HG03097 (cell line): ENCODE measurements around the gene METTL21C.

ENCODE experiments used
- ATAC-seq: cut with Tn5 transposase; IDR thresholded peaks from one replicate; pipeline ENCODE4 v1.9.1; 2021; ENCODE audit not compliant: unreplicated experiment, low FRiP score

Gene METTL21C

DNA sequence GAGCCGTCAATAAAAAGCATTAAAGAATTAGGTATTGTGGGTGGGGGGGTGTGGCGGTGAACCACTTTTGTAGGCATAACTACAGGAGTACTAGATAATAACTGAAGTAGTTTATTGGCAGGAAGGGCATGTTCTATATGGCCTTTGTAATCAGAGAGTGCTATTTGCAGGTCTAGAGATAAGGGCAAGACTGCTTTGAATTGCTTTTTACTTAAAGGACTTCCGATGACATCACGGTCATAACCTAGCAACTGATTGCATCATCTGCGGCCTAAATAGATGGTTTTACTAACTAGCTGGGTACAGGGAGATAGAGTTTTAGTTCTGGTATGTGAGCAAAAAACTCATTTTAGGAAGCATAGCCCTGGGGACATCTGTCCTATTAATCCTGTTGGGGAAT is 24.7 kb downstream of the METTL21C start:
- no peak for ATAC-seq

- ATAC-seq = no peak
These were observed 26.9 kb downstream of the METTL21C start for GRCh38 chr13:102667911-102668310.

DNA sequence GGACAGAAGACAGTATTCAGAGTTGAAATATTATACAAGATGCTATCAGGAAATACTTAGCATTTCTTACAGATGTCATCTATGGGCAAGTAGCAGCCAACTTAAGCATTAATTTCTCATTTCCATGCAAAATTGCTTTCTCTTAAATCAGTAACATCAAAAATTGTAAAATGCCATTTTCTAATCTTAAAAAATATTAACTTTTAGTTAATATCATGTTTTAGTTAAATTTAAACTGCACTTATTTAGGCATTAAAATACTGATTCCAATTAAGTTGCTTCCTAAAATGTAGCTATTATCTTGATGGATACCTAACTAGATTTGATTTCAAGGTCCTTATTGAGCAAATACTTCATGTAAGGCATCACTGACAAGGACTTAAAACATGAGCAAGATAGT is 27.8 kb downstream of the METTL21C start:
- ATAC-seq = no peak

GRCh38 chr13:102659168-102659713 is 35.6 kb downstream of the METTL21C start:
- ATAC-seq = no peak

GRCh38 chr13:102658660-102659059 is 36.2 kb downstream of the METTL21C start:
- ATAC-seq = no peak

- ATAC-seq = no peak
These were observed 37.2 kb downstream of the METTL21C start for GRCh38 chr13:102657630-102658029.

- no peak for ATAC-seq
These were observed 40.1 kb downstream of the METTL21C start for GRCh38 chr13:102654756-102655155.

- no peak for ATAC-seq
These were observed 43.0 kb downstream of the METTL21C start for GRCh38 chr13:102651892-102652291.

DNA sequence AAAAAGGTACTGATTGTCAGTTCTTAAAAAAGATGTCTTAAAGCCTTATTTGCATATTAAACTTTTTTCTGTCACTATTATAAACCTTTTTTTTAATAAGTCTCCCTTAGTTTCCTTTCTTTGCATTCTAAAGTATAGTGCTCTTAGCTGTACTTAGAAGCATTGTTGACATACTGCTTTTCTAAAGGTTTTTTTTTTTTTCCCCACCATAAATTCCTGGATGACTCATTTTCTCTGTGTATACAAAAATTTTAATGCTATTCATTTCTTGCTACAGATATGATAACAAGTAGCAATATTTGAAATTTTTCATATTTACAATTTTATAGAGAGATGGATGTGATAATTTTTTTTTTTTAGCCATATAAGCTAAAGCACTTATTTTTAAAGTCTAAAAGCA is 43.5 kb downstream of the METTL21C start:
- no peak for ATAC-seq

DNA sequence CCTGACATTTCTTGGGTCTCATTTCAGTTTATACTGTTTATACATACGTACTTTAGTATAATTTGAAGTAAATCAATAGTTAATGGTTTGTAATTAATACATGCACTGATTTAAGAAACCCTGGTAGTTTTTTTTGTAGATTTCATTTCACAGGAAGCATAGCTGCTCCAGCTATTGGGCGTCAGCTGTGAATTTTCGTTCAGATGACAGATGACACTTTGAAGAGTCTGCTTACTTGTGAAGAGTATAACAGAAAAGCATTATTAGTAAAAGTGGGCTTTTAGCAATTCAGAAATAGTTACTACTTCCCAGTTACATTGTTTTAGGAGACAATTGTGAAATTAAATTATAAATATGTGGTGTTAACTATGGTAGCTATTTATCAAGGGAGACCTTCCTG is 44.4 kb downstream of the METTL21C start:
- ATAC-seq = no peak

- no peak for ATAC-seq
These were observed 46.8 kb downstream of the METTL21C start for GRCh38 chr13:102648046-102648445.

DNA sequence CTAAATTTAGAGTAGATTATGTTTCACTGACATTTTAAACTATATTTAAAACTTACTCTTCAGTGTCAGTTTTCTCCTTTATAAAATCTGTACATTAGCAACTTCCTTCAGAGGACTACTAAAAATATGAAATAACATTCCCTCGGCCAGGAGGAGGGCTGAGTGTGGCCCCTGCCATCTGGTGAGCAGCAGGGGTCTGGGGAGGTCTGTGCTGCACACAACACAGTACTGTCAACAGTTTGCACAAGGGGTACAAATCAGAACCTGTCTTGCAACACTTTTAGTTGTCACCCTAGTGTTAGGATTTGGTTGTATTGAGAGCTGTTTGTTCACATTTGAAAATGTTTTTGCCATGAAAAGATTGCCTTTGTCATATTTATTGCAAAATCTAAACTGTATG is 49.1 kb downstream of the METTL21C start:
- ATAC-seq = no peak

DNA sequence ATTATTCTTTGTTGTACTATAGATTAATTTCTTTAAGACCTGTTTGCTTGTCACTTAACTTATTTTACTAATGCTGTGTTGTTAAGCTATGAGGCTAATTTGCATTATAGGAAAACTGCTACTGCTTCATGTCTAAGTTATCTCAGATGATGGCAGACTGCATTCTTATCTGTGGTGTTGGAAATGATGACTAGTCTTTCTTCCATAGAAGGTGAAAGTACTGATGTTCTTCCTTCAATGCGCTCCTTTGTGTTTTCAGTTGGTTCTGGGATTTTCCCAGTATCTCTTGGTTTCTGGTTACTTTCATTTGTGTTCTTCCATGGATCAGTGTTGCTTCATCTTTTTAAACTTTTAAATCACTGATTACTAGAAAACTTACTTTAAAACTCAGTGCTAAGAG is 51.2 kb downstream of the METTL21C start:
- no peak for ATAC-seq

- no peak for ATAC-seq
These were observed 52.4 kb downstream of the METTL21C start for GRCh38 chr13:102642475-102642874.

GRCh38 chr13:102642029-102642428 is 52.8 kb downstream of the METTL21C start:
- no peak for ATAC-seq

DNA sequence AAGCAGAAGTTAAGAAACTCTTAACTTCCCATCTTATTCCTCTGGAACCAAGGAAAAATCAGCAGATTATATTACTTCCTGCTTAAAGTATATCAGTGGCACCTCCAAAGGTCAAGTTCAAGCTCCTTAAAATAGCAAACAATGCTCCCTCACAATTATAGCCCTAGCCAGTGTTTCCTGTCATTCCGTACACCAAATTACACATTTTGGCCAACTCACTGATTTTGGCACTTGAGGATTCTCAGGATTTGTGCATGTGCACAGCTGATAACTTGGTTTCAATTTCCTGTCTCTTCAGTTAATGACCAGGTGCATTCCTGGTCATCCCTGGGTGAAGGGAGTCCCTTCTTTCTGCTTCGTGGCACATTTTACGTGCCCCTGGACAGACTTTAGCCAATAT is 56.1 kb downstream of the METTL21C start:
- no peak for ATAC-seq
